Stomach (tissue), 4 donors: ENCODE measurements around the gene MYO1B.

Source experiments
- EP300 ChIP-seq: sonication (generic); formaldehyde crosslinking; IDR thresholded peaks from one replicate; pipeline ENCODE4 v1.6.1; 2017; ENCODE audit warnings: antibody characterized with exemption
- POLR2A ChIP-seq, 4 donors: fragments of 450-650 bp; IDR thresholded peaks; one replicate each; pipeline ENCODE4 v1.6.1; 2016; ENCODE audit warnings: antibody characterized with exemption in 4 of 4, control low read depth in 2 of 4, mild to moderate bottlenecking in 1 of 4, moderate library complexity in 1 of 4
- POLR2AphosphoS5 ChIP-seq, 3 donors: sonication (generic); formaldehyde crosslinking; IDR thresholded peaks; one replicate each; pipeline ENCODE4 v1.6.1; 2016; ENCODE audit warnings: antibody characterized with exemption in 3 of 3
- TF ChIP-seq, protein P1 (sequence below), 7 experiments: fragments of 450-650 bp in 4 of 7; fragments of 200-600 bp in 3 of 7; sonication (generic) in 3 of 7; IDR thresholded peaks; one replicate each; pipeline ENCODE4 v1.5.1; 2016 to 2019; ENCODE audit warnings: antibody characterized with exemption in 7 of 7, control low read depth in 2 of 7, mild to moderate bottlenecking in 1 of 7

DNA sequence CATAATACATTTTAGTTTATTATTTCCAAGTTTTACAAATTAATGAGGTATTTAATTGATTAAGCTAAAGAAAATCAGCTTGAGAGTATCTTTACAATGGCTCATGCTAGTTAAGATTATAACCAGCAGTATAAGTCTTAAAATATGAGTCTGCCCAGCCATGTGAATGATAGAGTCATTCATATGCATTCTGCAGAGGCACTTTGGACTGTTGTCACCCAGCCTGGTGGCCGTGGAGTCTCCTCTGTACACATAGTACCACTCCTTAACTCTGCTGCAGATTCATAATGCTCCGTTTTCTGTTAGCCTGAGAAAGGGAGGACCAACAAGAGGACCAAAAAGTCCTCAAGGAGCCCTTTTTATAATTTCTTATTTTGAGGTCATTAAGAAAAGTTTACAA lies 148.8 kb downstream of the MYO1B start:
- TF ChIP-seq, protein P1, sequence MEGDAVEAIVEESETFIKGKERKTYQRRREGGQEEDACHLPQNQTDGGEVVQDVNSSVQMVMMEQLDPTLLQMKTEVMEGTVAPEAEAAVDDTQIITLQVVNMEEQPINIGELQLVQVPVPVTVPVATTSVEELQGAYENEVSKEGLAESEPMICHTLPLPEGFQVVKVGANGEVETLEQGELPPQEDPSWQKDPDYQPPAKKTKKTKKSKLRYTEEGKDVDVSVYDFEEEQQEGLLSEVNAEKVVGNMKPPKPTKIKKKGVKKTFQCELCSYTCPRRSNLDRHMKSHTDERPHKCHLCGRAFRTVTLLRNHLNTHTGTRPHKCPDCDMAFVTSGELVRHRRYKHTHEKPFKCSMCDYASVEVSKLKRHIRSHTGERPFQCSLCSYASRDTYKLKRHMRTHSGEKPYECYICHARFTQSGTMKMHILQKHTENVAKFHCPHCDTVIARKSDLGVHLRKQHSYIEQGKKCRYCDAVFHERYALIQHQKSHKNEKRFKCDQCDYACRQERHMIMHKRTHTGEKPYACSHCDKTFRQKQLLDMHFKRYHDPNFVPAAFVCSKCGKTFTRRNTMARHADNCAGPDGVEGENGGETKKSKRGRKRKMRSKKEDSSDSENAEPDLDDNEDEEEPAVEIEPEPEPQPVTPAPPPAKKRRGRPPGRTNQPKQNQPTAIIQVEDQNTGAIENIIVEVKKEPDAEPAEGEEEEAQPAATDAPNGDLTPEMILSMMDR (IDR thresholded peaks at IDR 0.05), result no peak
- TF ChIP-seq POLR2A (IDR thresholded peaks at IDR 0.05), result no peak
- TF ChIP-seq EP300, result no peak
- no peak for TF ChIP-seq POLR2AphosphoS5 (IDR thresholded peaks at IDR 0.05)
